Measurements from ENCODE around the gene DZANK1. TPM values are rescaled to one million over a fixed set of nuclear protein-coding genes. Genes with fewer than 3 reads are reported as not detected.

The DZANK1 gene
- total and polyA plus RNA-seq, 2 of the 8 experiments (the other 6 are each of a cell fraction or from before 2014, with no cell fraction given): 8.0 to 9.9 TPM

- no peak for TF ChIP-seq ATF2 (IDR thresholded peaks at IDR 0.05; ENCODE audit: low read length)
These were observed 46.4 kb upstream of the DZANK1 start (continued) for GRCh38 chr20:18513208-18513607.
